ENCODE results near the gene FRAT1.

DNA sequence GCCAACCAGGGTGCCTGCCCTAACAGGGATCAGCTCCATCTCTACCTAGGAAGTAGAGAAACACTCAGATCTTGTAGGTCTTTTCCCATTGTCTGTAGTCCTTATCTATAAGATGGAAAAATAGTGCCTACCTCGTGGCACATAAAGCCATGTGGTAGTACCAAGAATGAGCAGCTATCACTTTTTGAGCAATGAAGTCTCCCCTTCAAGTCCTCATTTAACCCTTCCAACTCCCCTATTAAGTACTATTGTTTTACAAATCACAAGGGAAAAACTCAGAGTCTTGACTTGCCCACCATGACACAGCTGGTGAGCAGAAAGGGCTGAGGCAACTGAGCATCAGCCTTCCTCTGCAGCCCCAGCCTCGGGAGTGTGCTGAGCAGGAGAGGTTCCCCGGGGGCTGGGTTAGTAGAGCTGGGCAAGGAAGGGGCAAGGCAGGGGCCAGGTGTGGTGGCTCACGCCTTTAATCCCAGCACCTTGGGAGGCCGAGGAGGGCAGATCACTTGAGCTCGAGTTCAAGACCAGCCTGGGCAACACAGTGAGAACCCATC is 12.2 kb downstream of the FRAT1 start:
- TF ChIP-seq, protein P1, sequence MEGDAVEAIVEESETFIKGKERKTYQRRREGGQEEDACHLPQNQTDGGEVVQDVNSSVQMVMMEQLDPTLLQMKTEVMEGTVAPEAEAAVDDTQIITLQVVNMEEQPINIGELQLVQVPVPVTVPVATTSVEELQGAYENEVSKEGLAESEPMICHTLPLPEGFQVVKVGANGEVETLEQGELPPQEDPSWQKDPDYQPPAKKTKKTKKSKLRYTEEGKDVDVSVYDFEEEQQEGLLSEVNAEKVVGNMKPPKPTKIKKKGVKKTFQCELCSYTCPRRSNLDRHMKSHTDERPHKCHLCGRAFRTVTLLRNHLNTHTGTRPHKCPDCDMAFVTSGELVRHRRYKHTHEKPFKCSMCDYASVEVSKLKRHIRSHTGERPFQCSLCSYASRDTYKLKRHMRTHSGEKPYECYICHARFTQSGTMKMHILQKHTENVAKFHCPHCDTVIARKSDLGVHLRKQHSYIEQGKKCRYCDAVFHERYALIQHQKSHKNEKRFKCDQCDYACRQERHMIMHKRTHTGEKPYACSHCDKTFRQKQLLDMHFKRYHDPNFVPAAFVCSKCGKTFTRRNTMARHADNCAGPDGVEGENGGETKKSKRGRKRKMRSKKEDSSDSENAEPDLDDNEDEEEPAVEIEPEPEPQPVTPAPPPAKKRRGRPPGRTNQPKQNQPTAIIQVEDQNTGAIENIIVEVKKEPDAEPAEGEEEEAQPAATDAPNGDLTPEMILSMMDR (IDR thresholded peaks at IDR 0.05; ENCODE audit: insufficient read depth, low read depth, low read length), result no peak
- TF ChIP-seq EZH2 (IDR thresholded peaks at IDR 0.05; ENCODE audit: insufficient read depth, low read length), result no peak
